HG02571 (cell line): Measurements from ENCODE around the gene AUTS2.
"Not testable (repeated sequence)": the region's sequence is repeated elsewhere in the genome, so short reads cannot be mapped to it uniquely, and the experiment has no call there.

Source experiments
- ATAC-seq: cut with Tn5 transposase; IDR thresholded peaks from one replicate; pipeline ENCODE4 v1.9.1; 2021; ENCODE audit warnings: mild to moderate bottlenecking, moderate library complexity; ENCODE audit not compliant: unreplicated experiment

Gene AUTS2

GRCh38 chr7:70594885-70595284 is 996.6 kb downstream of the AUTS2 start:
- not testable (repeated sequence) for ATAC-seq

- no peak for ATAC-seq
Observed at GRCh38 chr7:70595370-70595754, 997.1 kb downstream of the AUTS2 start.

- ATAC-seq, result no peak
Observed at GRCh38 chr7:70595755-70596597, 997.7 kb downstream of the AUTS2 start.

- no peak for ATAC-seq
Observed at GRCh38 chr7:70596598-70596913, 998.3 kb downstream of the AUTS2 start.

- no peak for ATAC-seq
Observed at GRCh38 chr7:70597066-70597465, 998.8 kb downstream of the AUTS2 start.

GRCh38 chr7:70598976-70599375 is 1000.7 kb downstream of the AUTS2 start:
- no peak for ATAC-seq

- ATAC-seq, result no peak
Observed at GRCh38 chr7:70599446-70600190, 1001.3 kb downstream of the AUTS2 start.

GRCh38 chr7:70600993-70601392 is 1002.7 kb downstream of the AUTS2 start:
- no peak for ATAC-seq

GRCh38 chr7:70602117-70602516 is 1003.8 kb downstream of the AUTS2 start:
- no peak for ATAC-seq

- ATAC-seq, result no peak
Observed at GRCh38 chr7:70607281-70607680, 1009.0 kb downstream of the AUTS2 start.

- no peak for ATAC-seq
Observed at GRCh38 chr7:70607759-70608158, 1009.5 kb downstream of the AUTS2 start.

- no peak for ATAC-seq
Observed at GRCh38 chr7:70608229-70608628, 1010.0 kb downstream of the AUTS2 start.

GRCh38 chr7:70612811-70613210 is 1014.5 kb downstream of the AUTS2 start:
- ATAC-seq, result no peak

- no peak for ATAC-seq
Observed at GRCh38 chr7:70614237-70615045, 1016.2 kb downstream of the AUTS2 start.

GRCh38 chr7:70615066-70615606 is 1016.9 kb downstream of the AUTS2 start:
- ATAC-seq, result no peak

- ATAC-seq, result no peak
Observed at GRCh38 chr7:70616211-70616610, 1017.9 kb downstream of the AUTS2 start.

GRCh38 chr7:70616821-70617220 is 1018.5 kb downstream of the AUTS2 start:
- no peak for ATAC-seq

GRCh38 chr7:70618020-70618551 is 1019.8 kb downstream of the AUTS2 start:
- no peak for ATAC-seq

GRCh38 chr7:70619130-70619529 is 1020.9 kb downstream of the AUTS2 start:
- ATAC-seq, result no peak

- no peak for ATAC-seq
Observed at GRCh38 chr7:70619659-70620058, 1021.4 kb downstream of the AUTS2 start.
